A549 treated with Mapracorat at 1 μM for 4 hours (cell line): ENCODE data around the gene DTX2. TPM values are rescaled to one million over a fixed set of nuclear protein-coding genes. Genes with fewer than 3 reads are reported as not detected.

Source experiments
- total RNA-seq: library from RNA; stranded (reverse); fragments of 200-300 nt; extraction: Qiagen RNA extraction; gene quantifications from 5 replicates; pipeline ENCODE4 v1.2.3, GENCODE V29; 2022

DTX2 gene
- 27.6 to 35.4 TPM (median 29.8 TPM) in 5 replicates for total RNA-seq

GRCh38 chr7:76461464-76462101 lies at the start of gene DTX2:
Gene DTX2 (plus strand): TSS chr7:76461709. CDS start chr7:76480510, 18,801 bp downstream.

GRCh38 chr7:76424413-76425111 lies 36.9 kb upstream of the DTX2 start, which contains the start of gene ZP3:
Gene ZP3 (plus strand): TSS chr7:76424950. CDS start chr7:76424965, 15 bp downstream.

GRCh38 chr7:76509931-76510877 lies 48.7 kb downstream of the DTX2 start, which contains the start of gene UPK3B:
Gene UPK3B (plus strand): TSS chr7:76510552. CDS start chr7:76510653, 101 bp downstream.

GRCh38 chr7:76543197-76543596 lies 81.7 kb downstream of the DTX2 start, which contains the start of gene SPDYE16:
Gene SPDYE16 (minus strand): TSS chr7:76543297. CDS start chr7:76541459, 1,838 bp downstream.

Other genes starting within 250 kb of the DTX2 start
- gene HSPB1, start 159.0 kb upstream of the DTX2 start, total RNA-seq = 932 to 1,434 TPM (median 1,385 TPM) in 5 replicates
- 207 to 235 TPM (median 221 TPM) in 5 replicates for gene YWHAG, start 102.7 kb upstream of the DTX2 start, total RNA-seq
- gene SSC4D, start 52.0 kb upstream of the DTX2 start, total RNA-seq = 0.73 to 1.5 TPM (median 0.89 TPM) in 5 replicates
- 17.8 to 21.0 TPM (median 20.2 TPM) in 5 replicates for gene ZP3, start 36.8 kb upstream of the DTX2 start, total RNA-seq
- 10.7 to 19.4 TPM (median 17.7 TPM) in 5 replicates for gene UPK3B, start 48.8 kb downstream of the DTX2 start, total RNA-seq
- gene SPDYE16, start 81.6 kb downstream of the DTX2 start, total RNA-seq = not detected in 5 replicates
- gene POMZP3, start 165.6 kb downstream of the DTX2 start, total RNA-seq = 22.1 to 25.7 TPM (median 24.2 TPM) in 5 replicates